ENCODE data around the gene UTP4.

- TF ChIP-seq POLR2A (IDR thresholded peaks at IDR 0.05; ENCODE audit: extremely low read depth, insufficient read length): no peak
- TF ChIP-seq CTCF (IDR thresholded peaks at IDR 0.05; ENCODE audit: low read depth, low read length): no peak
- no peak for TF ChIP-seq MAX (IDR thresholded peaks at IDR 0.05; ENCODE audit: low read depth, low read length)
- TF ChIP-seq MYC (IDR thresholded peaks at IDR 0.05; ENCODE audit: low read depth, low read length): no peak
Observed at GRCh38 chr16:69127966-69128510, 4.4 kb upstream of the UTP4 start.
